GM18507 (cell line): Measurements from ENCODE around the gene AMFR.

ENCODE experiments used
- DNase-seq: peaks from one replicate; pipeline ENCODE4 v3.0.0; 2011; ENCODE audit warnings: low read depth; ENCODE audit not compliant: insufficient read length; ENCODE audit errors: extremely low spot score
- FAIRE-seq: peaks from 2 replicates; lab custom pipeline; 2011; peaks lifted over from hg19 to GRCh38; lab: Jason Lieb, UNC

AMFR gene

GRCh38 chr16:56424791-56425438, 430 bp downstream of the AMFR start:
- FAIRE-seq = no peak
- no peak for DNase-seq

GRCh38 chr16:56424404-56424764, 961 bp downstream of the AMFR start:
- no peak for FAIRE-seq
- DNase-seq = no peak

GRCh38 chr16:56423584-56424403, 1.6 kb downstream of the AMFR start:
- no peak for DNase-seq
- peak; percentile 67 for FAIRE-seq

GRCh38 chr16:56422896-56423441, 2.4 kb downstream of the AMFR start:
- DNase-seq (no peak), FAIRE-seq (peak; percentile 31)

- no peak for DNase-seq
- peak; percentile 58 for FAIRE-seq
Observed at GRCh38 chr16:56421976-56422669, 3.2 kb downstream of the AMFR start.

- DNase-seq (no peak), FAIRE-seq (no peak)
Observed at GRCh38 chr16:56421313-56421712, 4.0 kb downstream of the AMFR start.

- FAIRE-seq = peak; percentile 38
- DNase-seq = no peak
Observed at GRCh38 chr16:56420613-56421012, 4.7 kb downstream of the AMFR start.

GRCh38 chr16:56419740-56420548, 5.4 kb downstream of the AMFR start:
- FAIRE-seq (no peak), DNase-seq (no peak)

- DNase-seq = no peak
- FAIRE-seq = no peak
Observed at GRCh38 chr16:56417138-56417537, 8.2 kb downstream of the AMFR start.

GRCh38 chr16:56415875-56416274, 9.5 kb downstream of the AMFR start:
- FAIRE-seq (no peak), DNase-seq (no peak)

- FAIRE-seq (no peak), DNase-seq (no peak)
Observed at GRCh38 chr16:56414366-56414765, 11.0 kb downstream of the AMFR start.

- DNase-seq = no peak
Observed at GRCh38 chr16:56413381-56413780, 12.0 kb downstream of the AMFR start.

GRCh38 chr16:56411624-56412023, 13.7 kb downstream of the AMFR start:
- no peak for DNase-seq

More at GRCh38 chr16:56413381-56413780, 12.0 kb downstream of the AMFR start:
- FAIRE-seq = no peak

GRCh38 chr16:56411123-56411522, 14.2 kb downstream of the AMFR start:
- DNase-seq = no peak
- no peak for FAIRE-seq

More at GRCh38 chr16:56411624-56412023, 13.7 kb downstream of the AMFR start:
- no peak for FAIRE-seq

GRCh38 chr16:56409195-56409594, 16.1 kb downstream of the AMFR start:
- DNase-seq = no peak
- FAIRE-seq = no peak

GRCh38 chr16:56408379-56409098, 16.8 kb downstream of the AMFR start:
- FAIRE-seq = no peak
- DNase-seq = no peak

GRCh38 chr16:56405977-56406672, 19.2 kb downstream of the AMFR start:
- DNase-seq = no peak
- no peak for FAIRE-seq

- DNase-seq (no peak), FAIRE-seq (peak; percentile 67)
Observed at GRCh38 chr16:56401482-56401881, 23.9 kb downstream of the AMFR start.
